Measurements from ENCODE around the gene NPC1.
A peak's percentile ranks its signal among the peaks of the same experiment; 100 is the strongest.
"Not testable (repeated sequence)": the region's sequence is repeated elsewhere in the genome, so short reads cannot be mapped to it uniquely, and the experiment has no call there.

NPC1 gene

GRCh38 chr18:23586249-23587196 is at the start of gene NPC1:
TSS of gene NPC1 (minus strand) at chr18:23586506. CDS start at chr18:23586343, 163 bp downstream.
- DNase-seq (ENCODE audit: extremely low read depth in 1 of 2, low read depth in 1 of 2): peak; percentile 78 to 87

GRCh38 chr18:23636071-23636399 is 49.7 kb upstream of the NPC1 start:
- no peak for DNase-seq (ENCODE audit: extremely low read depth in 1 of 2, low read depth in 1 of 2)

GRCh38 chr18:23635283-23636070 is 49.2 kb upstream of the NPC1 start:
- DNase-seq (ENCODE audit: extremely low read depth in 1 of 2, low read depth in 1 of 2): no peak

GRCh38 chr18:23634692-23635091 is 48.4 kb upstream of the NPC1 start:
- DNase-seq (ENCODE audit: extremely low read depth in 1 of 2, low read depth in 1 of 2): no peak

GRCh38 chr18:23632615-23633014 is 46.3 kb upstream of the NPC1 start:
- no peak for DNase-seq (ENCODE audit: extremely low read depth in 1 of 2, low read depth in 1 of 2)

GRCh38 chr18:23631746-23632145 is 45.4 kb upstream of the NPC1 start:
- DNase-seq (ENCODE audit: extremely low read depth in 1 of 2, low read depth in 1 of 2): no peak

- no peak for DNase-seq (ENCODE audit: extremely low read depth in 1 of 2, low read depth in 1 of 2)
Observed at GRCh38 chr18:23631312-23631711, 45.0 kb upstream of the NPC1 start.

GRCh38 chr18:23629444-23629946 is 43.2 kb upstream of the NPC1 start:
- no peak for DNase-seq (ENCODE audit: extremely low read depth in 1 of 2, low read depth in 1 of 2)

GRCh38 chr18:23627970-23628369 is 41.7 kb upstream of the NPC1 start:
- DNase-seq (ENCODE audit: extremely low read depth in 1 of 2, low read depth in 1 of 2): no peak

- no peak for DNase-seq (ENCODE audit: extremely low read depth in 1 of 2, low read depth in 1 of 2)
Observed at GRCh38 chr18:23627321-23627720, 41.0 kb upstream of the NPC1 start.

GRCh38 chr18:23626451-23627279 is 40.4 kb upstream of the NPC1 start:
- DNase-seq (ENCODE audit: extremely low read depth in 1 of 2, low read depth in 1 of 2): no peak

GRCh38 chr18:23623040-23623439 is 36.7 kb upstream of the NPC1 start:
- DNase-seq (ENCODE audit: extremely low read depth in 1 of 2, low read depth in 1 of 2): no peak

- DNase-seq (ENCODE audit: extremely low read depth in 1 of 2, low read depth in 1 of 2): no peak
Observed at GRCh38 chr18:23619388-23619881, 33.1 kb upstream of the NPC1 start.

GRCh38 chr18:23618862-23619387 is 32.6 kb upstream of the NPC1 start:
- no peak for DNase-seq (ENCODE audit: extremely low read depth in 1 of 2, low read depth in 1 of 2)

GRCh38 chr18:23617412-23618014 is 31.2 kb upstream of the NPC1 start:
- no peak for DNase-seq (ENCODE audit: extremely low read depth in 1 of 2, low read depth in 1 of 2)

- no peak for DNase-seq (ENCODE audit: extremely low read depth in 1 of 2, low read depth in 1 of 2)
Observed at GRCh38 chr18:23616258-23616657, 30.0 kb upstream of the NPC1 start.

GRCh38 chr18:23614891-23615290 is 28.6 kb upstream of the NPC1 start:
- DNase-seq (ENCODE audit: extremely low read depth in 1 of 2, low read depth in 1 of 2): no peak

GRCh38 chr18:23614413-23614812 is 28.1 kb upstream of the NPC1 start:
- no peak for DNase-seq (ENCODE audit: extremely low read depth in 1 of 2, low read depth in 1 of 2)

GRCh38 chr18:23613091-23613475 is 26.8 kb upstream of the NPC1 start:
- DNase-seq (ENCODE audit: extremely low read depth in 1 of 2, low read depth in 1 of 2): not testable (repeated sequence)
